GM23338 (cell line): ENCODE results near the gene AMBRA1.

Experiments used
- CREB1 ChIP-seq: fragments of 250-450 bp; sonication (Bioruptor Pico); IDR thresholded peaks from 2 replicates; pipeline ENCODE4 v1.5.0; 2020; ENCODE audit warnings: low read depth, mild to moderate bottlenecking, moderate library complexity
- CTCF ChIP-seq, 2 experiments: fragments of 200-600 bp in 1 of 2; sonication (generic) in 1 of 2; conservative IDR thresholded peaks; 2 replicates each; pipeline versions ENCODE4 v1.5.1 to v1.6.1; 2016 to 2017; ENCODE audit warnings: antibody characterized with exemption in 2 of 2, low read depth in 2 of 2, mild to moderate bottlenecking in 2 of 2, moderate library complexity in 1 of 2
- ETS1 ChIP-seq: IDR thresholded peaks from 2 replicates; pipeline ENCODE4 v1.6.1; 2016; ENCODE audit warnings: antibody characterized with exemption
- EZH2 ChIP-seq: fragments of 200-600 bp; sonication (generic); IDR thresholded peaks from one replicate; pipeline ENCODE4 v1.8.0; 2017; ENCODE audit warnings: antibody characterized with exemption, mild to moderate bottlenecking, low read depth; ENCODE audit not compliant: unreplicated experiment
- EZH2phosphoT487 ChIP-seq: fragments of 200-600 bp; sonication (generic); IDR thresholded peaks from one replicate; pipeline ENCODE4 v1.8.1; 2018; ENCODE audit warnings: antibody characterized with exemption; ENCODE audit not compliant: unreplicated experiment
- JUNB ChIP-seq: IDR thresholded peaks from one replicate; pipeline ENCODE4 v1.6.1; 2016; ENCODE audit warnings: antibody characterized with exemption; ENCODE audit not compliant: unreplicated experiment
- POLR2AphosphoS5 ChIP-seq: IDR thresholded peaks from 2 replicates; pipeline ENCODE4 v1.6.1; 2016; ENCODE audit warnings: antibody characterized with exemption, low read depth
- REST ChIP-seq: IDR thresholded peaks from one replicate; pipeline ENCODE4 v1.6.1; 2018; ENCODE audit warnings: antibody characterized with exemption; ENCODE audit not compliant: unreplicated experiment
- ZNF331 ChIP-seq: fragments of 250-450 bp; sonication (Bioruptor Pico); IDR thresholded peaks from 2 replicates; pipeline ENCODE4 v1.5.0; 2020; ENCODE audit warnings: low read depth, mild to moderate bottlenecking, moderate library complexity

GRCh38 chr11:46455834-46456233 lies 138.0 kb downstream of the AMBRA1 start:
- no peak for TF ChIP-seq CTCF (conservative IDR thresholded peaks at IDR 0.05; ENCODE audit: low read depth in 2 of 2)
- TF ChIP-seq POLR2AphosphoS5 = no peak
- no peak for TF ChIP-seq EZH2
- TF ChIP-seq REST = no peak
- no peak for TF ChIP-seq CREB1 (CRISPR knock-in tag)
- no peak for TF ChIP-seq EZH2phosphoT487
- TF ChIP-seq JUNB = no peak
- TF ChIP-seq ZNF331 = no peak
- no peak for TF ChIP-seq ETS1
